Measurements from ENCODE around the gene BCAS3.
A peak's percentile ranks its signal among the peaks of the same experiment; 100 is the strongest.
"Not testable (repeated sequence)": the region's sequence is repeated elsewhere in the genome, so short reads cannot be mapped to it uniquely, and the experiment has no call there.

Gene BCAS3

GRCh38 chr17:60939318-60939717 lies 261.7 kb downstream of the BCAS3 start:
- DNase-seq (ENCODE audit: low read depth): no peak

GRCh38 chr17:60941028-60941427 lies 263.4 kb downstream of the BCAS3 start:
- DNase-seq (ENCODE audit: low read depth): peak; percentile 7

- DNase-seq (ENCODE audit: low read depth): no peak
Observed at GRCh38 chr17:60941571-60941970, 263.9 kb downstream of the BCAS3 start.

GRCh38 chr17:60944751-60945150 lies 267.1 kb downstream of the BCAS3 start:
- DNase-seq (ENCODE audit: low read depth): no peak

- DNase-seq (ENCODE audit: low read depth): no peak
Observed at GRCh38 chr17:60947100-60947499, 269.4 kb downstream of the BCAS3 start.

GRCh38 chr17:60947543-60947942 lies 269.9 kb downstream of the BCAS3 start:
- DNase-seq (ENCODE audit: low read depth): no peak

- DNase-seq (ENCODE audit: low read depth): no peak
Observed at GRCh38 chr17:60952747-60953146, 275.1 kb downstream of the BCAS3 start.

- no peak for DNase-seq (ENCODE audit: low read depth)
Observed at GRCh38 chr17:60959011-60959410, 281.4 kb downstream of the BCAS3 start.

GRCh38 chr17:60959696-60960095 lies 282.0 kb downstream of the BCAS3 start:
- DNase-seq (ENCODE audit: low read depth): no peak

GRCh38 chr17:60960398-60961065 lies 282.9 kb downstream of the BCAS3 start:
- no peak for DNase-seq (ENCODE audit: low read depth)

GRCh38 chr17:60964160-60964559 lies 286.5 kb downstream of the BCAS3 start:
- DNase-seq (ENCODE audit: low read depth): no peak

GRCh38 chr17:60968266-60968665 lies 290.6 kb downstream of the BCAS3 start:
- no peak for DNase-seq (ENCODE audit: low read depth)

- no peak for DNase-seq (ENCODE audit: low read depth)
Observed at GRCh38 chr17:60969500-60970037, 291.9 kb downstream of the BCAS3 start.

GRCh38 chr17:60970741-60971140 lies 293.1 kb downstream of the BCAS3 start:
- DNase-seq (ENCODE audit: low read depth): no peak

GRCh38 chr17:60971515-60972369 lies 294.1 kb downstream of the BCAS3 start:
- DNase-seq (ENCODE audit: low read depth): no peak

- not testable (repeated sequence) for DNase-seq (ENCODE audit: low read depth)
Observed at GRCh38 chr17:60976861-60977260, 299.2 kb downstream of the BCAS3 start.

- DNase-seq (ENCODE audit: low read depth): no peak
Observed at GRCh38 chr17:60989379-60989778, 311.7 kb downstream of the BCAS3 start.

GRCh38 chr17:60989846-60990245 lies 312.2 kb downstream of the BCAS3 start:
- peak; percentile 88 for DNase-seq (ENCODE audit: low read depth)

GRCh38 chr17:60993497-60993896 lies 315.8 kb downstream of the BCAS3 start:
- DNase-seq (ENCODE audit: low read depth): no peak

GRCh38 chr17:60995680-60996079 lies 318.0 kb downstream of the BCAS3 start:
- DNase-seq (ENCODE audit: low read depth): no peak

- no peak for DNase-seq (ENCODE audit: low read depth)
Observed at GRCh38 chr17:61000911-61001310, 323.3 kb downstream of the BCAS3 start.

- no peak for DNase-seq (ENCODE audit: low read depth)
Observed at GRCh38 chr17:61002316-61002736, 324.7 kb downstream of the BCAS3 start.

- no peak for DNase-seq (ENCODE audit: low read depth)
Observed at GRCh38 chr17:61005358-61005757, 327.7 kb downstream of the BCAS3 start.

Measured in CMK (cell line).